ENCODE results near the gene DNAH2. TPM values are rescaled to one million over a fixed set of nuclear protein-coding genes. Genes with fewer than 3 reads are reported as not detected.

The DNAH2 gene
- total and polyA plus RNA-seq, 2 of the 8 experiments (the other 6 are each of a cell fraction or from before 2014, with no cell fraction given), result 0.13 to 0.18 TPM

DNA sequence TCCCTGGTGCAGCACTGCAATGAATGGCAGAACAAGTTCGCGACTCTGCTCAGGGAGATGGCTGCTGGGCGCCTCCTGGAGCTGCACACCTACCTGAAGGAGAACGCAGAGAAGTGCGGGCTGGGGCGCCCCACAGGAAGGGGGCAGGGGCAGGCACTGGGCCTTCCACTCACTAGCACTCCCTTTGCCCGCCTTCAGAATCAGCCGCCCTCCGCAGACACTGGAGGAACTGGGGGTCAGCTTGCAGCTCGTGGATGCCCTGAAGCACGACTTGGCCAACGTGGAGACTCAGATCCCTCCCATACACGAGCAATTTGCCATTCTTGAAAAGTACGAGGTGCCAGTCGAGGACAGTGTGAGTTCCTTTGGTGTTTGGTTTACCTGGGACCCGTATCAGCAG, 46.4 kb downstream of the DNAH2 start:
- Histone ChIP-seq H3K36me3 (ENCODE audit: control insufficient read depth in 2 of 4, insufficient read depth in 4 of 4, low read length in 3 of 4) (no peaks in the 10 kb centered on the region), H2BK12ac (ENCODE audit: low read depth, low read length) (no peak overlapping the region; the same call in 1 of the 2 replicates), H3K14ac (ENCODE audit: insufficient read length) (no peak overlapping the region), H2BK15ac (ENCODE audit: low read length) (no peak overlapping the region), H3K4me3 (ENCODE audit: extremely low read depth in 1 of 4, insufficient read depth in 2 of 4, low read depth in 3 of 4, low read length in 4 of 4) (no peak overlapping the region), H3K23me2 (ENCODE audit: low read depth, low read length) (no peaks in the 10 kb centered on the region), H4K20me1 (replicated peaks in 1 of 2; ENCODE audit: control insufficient read depth in 1 of 2, insufficient read depth in 2 of 2, low read length in 2 of 2) (peaks cover 0 to 1% of the 10 kb centered on the region in 2 experiments), H3K9me3 (ENCODE audit: insufficient read depth in 2 of 2, low read depth in 1 of 2, low read length in 1 of 2) (no peaks in the 10 kb centered on the region), H3K23ac (ENCODE audit: insufficient read length) (no peak overlapping the region), H2BK20ac (ENCODE audit: low read length) (no peak overlapping the region), H2BK120ac (replicated peaks; ENCODE audit: low read depth, low read length) (no peak overlapping the region), H3K27me3 (replicated peaks in 1 of 4; ENCODE audit: control insufficient read depth in 3 of 4, extremely low read depth in 1 of 4, insufficient read depth in 3 of 4, low read length in 3 of 4) (no peaks in the 10 kb centered on the region), H3K4ac (replicated peaks; ENCODE audit: insufficient read length, low read depth, low read length) (no peak overlapping the region), H2AK5ac (ENCODE audit: low read depth, low read length) (no peak overlapping the region), H3K79me2 (ENCODE audit: control insufficient read depth in 1 of 2, insufficient read depth in 2 of 2, low read length in 2 of 2) (no peaks in the 10 kb centered on the region), H3K56ac (replicated peaks; ENCODE audit: insufficient read length, low read depth, low read length) (no peak overlapping the region), H4K5ac (ENCODE audit: insufficient read length, low read depth, low read length) (no peak overlapping the region), H3K79me1 (ENCODE audit: low read depth, low read length) (no peaks in the 10 kb centered on the region; the same call in 1 of the 2 replicates), H4K8ac (ENCODE audit: extremely low read depth, insufficient read depth, low read length) (peak overlapping the region; percentile 0; the same call in 1 of the 2 replicates), H3K27ac (ENCODE audit: low read depth, low read length) (no peak overlapping the region), H2BK5ac (ENCODE audit: low read depth, low read length) (no peak overlapping the region), H2AFZ (ENCODE audit: low read length) (no peak overlapping the region), H3K18ac (ENCODE audit: extremely low read depth, low read length) (no peak overlapping the region), H3K4me1 (replicated peaks in 1 of 4; ENCODE audit: control insufficient read depth in 3 of 4, insufficient read depth in 4 of 4, low read length in 3 of 4) (no peaks in the 10 kb centered on the region; a peak in 1 of 7 replicates), H3K9ac (replicated peaks in 1 of 4; ENCODE audit: extremely low read depth in 1 of 4, low read depth in 3 of 4, low read length in 3 of 4) (no peak overlapping the region), H3K4me2 (ENCODE audit: insufficient read depth in 1 of 2, low read depth in 2 of 2, low read length in 2 of 2) (no peak overlapping the region), H4K91ac (replicated peaks; ENCODE audit: insufficient read length, low read length) (no peak overlapping the region)
- 82% methylated on average over 16 of the region's 16 CpGs; no CpG with 5 or more reads in 1 of the 2 experiments for WGBS, 2 experiments (ENCODE audit: extremely low coverage in 1 of 2, insufficient coverage in 1 of 2, insufficient read length in 1 of 2, insufficient replicate concordance in 2 of 2, low coverage in 1 of 2, low lambda C conversion rate in 2 of 2, missing lambda C conversion rate in 1 of 2)
- no peak for FAIRE-seq
- POLR2A ChIA-PET (ENCODE audit: partially characterized antibody), result no interaction called here
- no peak for DNase-seq (ENCODE audit: low read depth in 1 of 2, low spot score in 2 of 2)
- CTCF ChIA-PET (ENCODE audit: partially characterized antibody), result interaction anchor here (1.0 to 2.1 kb wide), 8 partner anchors 12 to 57 kb away, joined by 3 to 11 read pairs (median 6); no protein-coding TSS in a partner anchor
- no peak for TF ChIP-seq HDAC2 (IDR thresholded peaks at IDR 0.05; ENCODE audit: borderline replicate concordance in 1 of 2, low read depth in 2 of 2, low read length in 2 of 2)
- no peak for TF ChIP-seq POLR2A (IDR thresholded peaks at IDR 0.05; ENCODE audit: control extremely low read depth in 1 of 2, low read depth in 2 of 2, low read length in 2 of 2)
- TF ChIP-seq TCF12 (IDR thresholded peaks at IDR 0.05; ENCODE audit: low read depth, low read length), result no peak
- TF ChIP-seq CBX8 (IDR thresholded peaks at IDR 0.05; ENCODE audit: borderline replicate concordance, low read depth, low read length), result no peak
- TF ChIP-seq JUND (IDR thresholded peaks at IDR 0.05; ENCODE audit: low read length), result no peak
